ENCODE results near the gene CD320. TPM values are rescaled to one million over a fixed set of nuclear protein-coding genes. Genes with fewer than 3 reads are reported as not detected.

CD320 gene
- total RNA-seq, 1 donor from 2014 or later, result 68.5 TPM

- DNase-seq (ENCODE audit: low read depth, low spot score), result no peak
- H3K36me3 Mint-ChIP-seq (ENCODE audit: low read depth), result no peaks in the 10 kb centered on the region
- H3K27ac Mint-ChIP-seq (ENCODE audit: unreplicated experiment), result peak overlapping the region; percentile 13
- H3K9me3 Mint-ChIP-seq, result no peaks in the 10 kb centered on the region
- no peaks in the 10 kb centered on the region for H3K27me3 Mint-ChIP-seq (ENCODE audit: low read depth)
- H3K4me3 Mint-ChIP-seq, result no peak overlapping the region
- TF ChIP-seq, protein P1, sequence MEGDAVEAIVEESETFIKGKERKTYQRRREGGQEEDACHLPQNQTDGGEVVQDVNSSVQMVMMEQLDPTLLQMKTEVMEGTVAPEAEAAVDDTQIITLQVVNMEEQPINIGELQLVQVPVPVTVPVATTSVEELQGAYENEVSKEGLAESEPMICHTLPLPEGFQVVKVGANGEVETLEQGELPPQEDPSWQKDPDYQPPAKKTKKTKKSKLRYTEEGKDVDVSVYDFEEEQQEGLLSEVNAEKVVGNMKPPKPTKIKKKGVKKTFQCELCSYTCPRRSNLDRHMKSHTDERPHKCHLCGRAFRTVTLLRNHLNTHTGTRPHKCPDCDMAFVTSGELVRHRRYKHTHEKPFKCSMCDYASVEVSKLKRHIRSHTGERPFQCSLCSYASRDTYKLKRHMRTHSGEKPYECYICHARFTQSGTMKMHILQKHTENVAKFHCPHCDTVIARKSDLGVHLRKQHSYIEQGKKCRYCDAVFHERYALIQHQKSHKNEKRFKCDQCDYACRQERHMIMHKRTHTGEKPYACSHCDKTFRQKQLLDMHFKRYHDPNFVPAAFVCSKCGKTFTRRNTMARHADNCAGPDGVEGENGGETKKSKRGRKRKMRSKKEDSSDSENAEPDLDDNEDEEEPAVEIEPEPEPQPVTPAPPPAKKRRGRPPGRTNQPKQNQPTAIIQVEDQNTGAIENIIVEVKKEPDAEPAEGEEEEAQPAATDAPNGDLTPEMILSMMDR (conservative IDR thresholded peaks at IDR 0.05), result no peak
- peaks cover 4% of the 10 kb centered on the region for H3K4me1 Mint-ChIP-seq
These were observed 48.8 kb downstream of the CD320 start for GRCh38 chr19:8259142-8259921.

DNA sequence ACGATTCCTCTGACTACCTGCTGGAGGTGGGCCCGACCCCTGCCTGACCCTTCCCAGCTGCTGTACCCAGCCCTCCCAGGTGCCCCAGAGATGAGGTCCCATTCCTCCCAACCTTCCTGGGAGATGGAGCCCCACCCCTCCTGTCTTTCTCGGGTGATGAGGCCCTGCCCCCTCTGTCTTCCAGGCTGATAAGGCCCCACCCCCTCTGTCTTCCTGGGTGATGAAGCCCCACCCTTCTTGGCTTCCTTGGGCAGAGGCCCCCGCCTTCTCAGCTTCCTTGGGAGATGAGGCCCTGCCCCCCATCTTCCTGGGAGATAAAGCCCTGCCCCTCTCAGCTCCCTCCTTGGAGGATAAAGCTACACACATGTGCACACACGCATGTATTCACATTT lies 51.1 kb downstream of the CD320 start:
- Mint-ChIP-seq H3K36me3 (ENCODE audit: low read depth) (no peaks in the 10 kb centered on the region), H3K27me3 (ENCODE audit: low read depth) (no peaks in the 10 kb centered on the region), H3K4me3 (no peak overlapping the region), H3K4me1 (peaks cover 8% of the 10 kb centered on the region), H3K9me3 (no peaks in the 10 kb centered on the region), H3K27ac (ENCODE audit: unreplicated experiment) (peak overlapping the region; percentile 62)
- TF ChIP-seq, protein P1 (conservative IDR thresholded peaks at IDR 0.05), result no peak
- no peak for DNase-seq (ENCODE audit: low read depth, low spot score)

DNA sequence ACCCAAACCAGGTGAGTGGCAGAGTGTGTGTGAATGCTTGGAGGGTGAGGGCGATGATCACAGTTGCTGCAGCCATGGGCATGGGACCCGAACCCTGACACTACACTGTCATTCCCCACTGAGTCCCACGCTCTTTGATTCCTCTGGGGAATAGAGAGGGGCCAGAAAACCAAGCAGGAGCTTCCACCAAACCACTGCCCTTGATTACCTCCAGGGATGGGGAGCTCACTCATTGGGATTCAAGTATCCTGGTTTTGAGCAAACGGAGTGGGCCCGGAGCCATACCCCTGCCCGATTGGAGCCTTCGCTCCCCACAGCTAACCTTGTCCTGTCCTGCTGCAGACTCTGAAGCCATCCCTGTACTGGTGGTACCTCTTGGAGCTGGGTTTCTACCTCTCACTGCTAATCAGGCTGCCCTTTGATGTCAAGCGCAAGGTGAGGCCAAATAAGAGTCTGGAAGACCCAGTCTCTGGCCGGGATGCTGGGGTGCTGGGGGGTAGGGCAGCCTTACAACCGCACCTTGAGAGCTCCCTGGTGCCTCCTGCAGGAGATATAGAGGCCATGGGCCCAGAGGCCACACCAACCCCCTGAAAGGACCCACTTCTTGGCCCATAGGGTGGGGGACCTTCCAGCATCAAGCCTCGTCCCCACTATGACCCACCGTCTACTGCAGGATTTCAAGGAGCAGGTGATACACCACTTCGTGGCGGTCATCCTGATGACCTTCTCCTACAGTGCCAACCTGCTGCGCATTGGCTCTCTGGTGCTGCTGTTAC lies 51.7 kb downstream of the CD320 start:
- Mint-ChIP-seq H3K27me3 (ENCODE audit: low read depth) (no peaks in the 10 kb centered on the region), H3K36me3 (ENCODE audit: low read depth) (no peaks in the 10 kb centered on the region), H3K9me3 (no peaks in the 10 kb centered on the region)

GRCh38 chr19:8255426-8256125 lies 52.6 kb downstream of the CD320 start:
- no peak overlapping the region for H3K27ac Mint-ChIP-seq (ENCODE audit: unreplicated experiment)
- H3K27me3 Mint-ChIP-seq (ENCODE audit: low read depth), result no peaks in the 10 kb centered on the region
- no peak overlapping the region for H3K4me3 Mint-ChIP-seq
- H3K36me3 Mint-ChIP-seq (ENCODE audit: low read depth), result no peaks in the 10 kb centered on the region
- H3K4me1 Mint-ChIP-seq, result peaks cover 8% of the 10 kb centered on the region
- no peak for DNase-seq (ENCODE audit: low read depth, low spot score)
- TF ChIP-seq, protein P1 (conservative IDR thresholded peaks at IDR 0.05), result no peak
- H3K9me3 Mint-ChIP-seq, result no peaks in the 10 kb centered on the region

More for the DNA sequence above, 51.7 kb downstream of the CD320 start:
- Mint-ChIP-seq H3K4me1 (peaks cover 8% of the 10 kb centered on the region), H3K4me3 (no peak overlapping the region), H3K27ac (ENCODE audit: unreplicated experiment) (no peak overlapping the region)
- no peak for DNase-seq (ENCODE audit: low read depth, low spot score)
- TF ChIP-seq, protein P1 (conservative IDR thresholded peaks at IDR 0.05), result no peak

DNA sequence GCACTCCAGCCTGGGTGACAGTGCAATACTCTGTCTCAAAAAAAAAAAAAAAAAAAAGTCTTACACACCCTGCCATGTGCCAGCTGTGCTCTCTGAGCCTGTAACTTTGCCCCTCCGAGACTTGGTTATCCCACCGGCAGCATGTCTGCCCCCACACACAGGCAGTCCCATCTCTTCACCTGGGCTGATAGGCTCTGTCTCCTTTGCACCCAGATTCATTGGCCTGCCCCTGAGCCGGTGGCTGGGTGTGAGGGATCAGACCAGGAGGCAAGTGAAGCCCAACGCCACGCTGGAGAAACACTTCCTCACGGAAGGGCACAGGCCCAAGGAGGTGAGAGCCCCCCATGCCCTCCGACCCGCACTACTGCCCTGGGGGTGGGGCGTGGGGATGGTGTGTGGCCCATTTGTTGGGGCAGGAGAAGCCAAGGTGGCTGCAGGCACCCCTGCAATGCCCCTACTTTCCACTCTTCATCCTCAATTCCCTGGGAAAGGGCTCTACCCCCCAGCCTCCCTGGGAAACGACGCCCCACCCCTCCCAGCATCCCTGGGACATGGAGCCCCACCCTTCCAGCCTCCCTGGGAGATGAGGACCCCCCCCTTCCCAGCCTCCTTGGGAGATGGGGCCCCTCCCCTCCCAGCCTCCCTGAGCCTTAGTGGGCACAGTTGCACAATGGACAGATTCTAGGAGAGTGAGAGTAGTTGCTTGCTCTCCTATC lies 53.7 kb downstream of the CD320 start:
- no peak overlapping the region for H3K27ac Mint-ChIP-seq (ENCODE audit: unreplicated experiment)
- H3K36me3 Mint-ChIP-seq (ENCODE audit: low read depth), result no peaks in the 10 kb centered on the region
- no peak for DNase-seq (ENCODE audit: low read depth, low spot score)
- TF ChIP-seq, protein P1 (conservative IDR thresholded peaks at IDR 0.05), result no peak
- H3K9me3 Mint-ChIP-seq, result no peaks in the 10 kb centered on the region
- H3K4me1 Mint-ChIP-seq, result peaks cover 4% of the 10 kb centered on the region
- no peaks in the 10 kb centered on the region for H3K27me3 Mint-ChIP-seq (ENCODE audit: low read depth)
- no peak overlapping the region for H3K4me3 Mint-ChIP-seq
